ENCODE results near the gene ACTL7B.

- TF ChIP-seq CTCF (IDR thresholded peaks at IDR 0.05 in 2 of 3, conservative IDR thresholded peaks at IDR 0.05 in 1 of 3; ENCODE audit: control insufficient read depth in 2 of 3, extremely low read depth in 1 of 3, insufficient read depth in 1 of 3, low read depth in 3 of 3, low read length in 3 of 3) (no peak), ZBTB40 (IDR thresholded peaks at IDR 0.05; ENCODE audit: borderline replicate concordance) (no peak), LARP7 (IDR thresholded peaks at IDR 0.05) (no peak), JUND (IDR thresholded peaks at IDR 0.05; ENCODE audit: low read depth, low read length) (no peak), BRCA1 (IDR thresholded peaks at IDR 0.05; ENCODE audit: low read depth, low read length) (no peak), SMAD1 (IDR thresholded peaks at IDR 0.05; ENCODE audit: low read depth, partially characterized antibody) (peak; percentile 99), PAX5 (IDR thresholded peaks at IDR 0.05; ENCODE audit: borderline replicate concordance, low read depth, low read length) (no peak), RBBP5 (conservative IDR thresholded peaks at IDR 0.05) (no peak), EP300 (IDR thresholded peaks at IDR 0.05; ENCODE audit: borderline replicate concordance in 1 of 2, control insufficient read depth in 1 of 2, low read depth in 2 of 2, low read length in 2 of 2) (peak in 1 of 2 experiments; percentile 29; a peak in 1 of 4 replicates), YY1 (IDR thresholded peaks at IDR 0.05; ENCODE audit: low read depth, low read length) (no peak)
Observed at GRCh38 chr9:108885643-108886348, 30.0 kb upstream of the ACTL7B start.
